Right atrium auricular region (tissue), 2 donors: ENCODE data around the gene JAZF1. TPM values are rescaled to one million over a fixed set of nuclear protein-coding genes. Genes with fewer than 3 reads are reported as not detected.
"Not testable (repeated sequence)": the region's sequence is repeated elsewhere in the genome, so short reads cannot be mapped to it uniquely, and the experiment has no call there.

Experiments
- DNase-seq: peaks from one replicate; pipeline ENCODE4 v3.0.0-alpha.2; 2019; ENCODE audit warnings: low spot score
- H3K27ac ChIP-seq, 2 donors: fragments of 200-600 bp; sonication (generic); 1 replicate in 1 of 2; 2 replicates in 1 of 2; pipeline ENCODE4 v1.5.1; 2016 to 2019
- H3K27me3 ChIP-seq, 2 donors: fragments of 200-600 bp; sonication (generic); one replicate each; pipeline versions ENCODE4 v1.5.1 to v1.6.0; 2017 to 2019
- H3K36me3 ChIP-seq: fragments of 200-600 bp; sonication (generic); one replicate; pipeline ENCODE4 v1.5.1; 2016
- H3K4me1 ChIP-seq, 2 donors: fragments of 200-600 bp; sonication (generic); one replicate each; pipeline versions ENCODE4 v1.5.1 to v1.6.0; 2017 to 2019
- H3K4me3 ChIP-seq, 2 donors: fragments of 200-600 bp; sonication (generic); 1 replicate in 1 of 2; 2 replicates in 1 of 2; pipeline ENCODE4 v1.5.1; 2017 to 2019; ENCODE audit warnings: mild to moderate bottlenecking in 1 of 2, moderate library complexity in 1 of 2
- H3K9me3 ChIP-seq, 2 donors: fragments of 200-600 bp; sonication (generic); one replicate each; pipeline ENCODE4 v1.5.1; 2019
- CTCF ChIP-seq, 2 donors: fragments of 200-600 bp; sonication (generic); IDR thresholded peaks; one replicate each; pipeline ENCODE4 v1.5.1; 2019; ENCODE audit warnings: antibody characterized with exemption in 2 of 2
- total RNA-seq, 2 donors: library from RNA; depleted of rRNA; stranded (reverse); fragments of >200 nt; gene quantifications; one replicate each; pipeline ENCODE4 v1.1.0, GENCODE V29; 2016

JAZF1 gene
- total RNA-seq, 2 donors from 2014 or later, result 13.2 to 18.5 TPM

GRCh38 chr7:27923642-27923980, 257.0 kb downstream of the JAZF1 start:
- no peaks in the 10 kb centered on the region for H3K9me3 ChIP-seq
- no peak overlapping the region for H3K27ac ChIP-seq
- no peak overlapping the region for H3K4me3 ChIP-seq
- DNase-seq, result no peak
- peaks cover 0 to 14% of the 10 kb centered on the region in 2 donors for H3K4me1 ChIP-seq
- H3K27me3 ChIP-seq, result no peaks in the 10 kb centered on the region
- no peak for TF ChIP-seq CTCF (IDR thresholded peaks at IDR 0.05)
- no peaks in the 10 kb centered on the region for H3K36me3 ChIP-seq

DNA sequence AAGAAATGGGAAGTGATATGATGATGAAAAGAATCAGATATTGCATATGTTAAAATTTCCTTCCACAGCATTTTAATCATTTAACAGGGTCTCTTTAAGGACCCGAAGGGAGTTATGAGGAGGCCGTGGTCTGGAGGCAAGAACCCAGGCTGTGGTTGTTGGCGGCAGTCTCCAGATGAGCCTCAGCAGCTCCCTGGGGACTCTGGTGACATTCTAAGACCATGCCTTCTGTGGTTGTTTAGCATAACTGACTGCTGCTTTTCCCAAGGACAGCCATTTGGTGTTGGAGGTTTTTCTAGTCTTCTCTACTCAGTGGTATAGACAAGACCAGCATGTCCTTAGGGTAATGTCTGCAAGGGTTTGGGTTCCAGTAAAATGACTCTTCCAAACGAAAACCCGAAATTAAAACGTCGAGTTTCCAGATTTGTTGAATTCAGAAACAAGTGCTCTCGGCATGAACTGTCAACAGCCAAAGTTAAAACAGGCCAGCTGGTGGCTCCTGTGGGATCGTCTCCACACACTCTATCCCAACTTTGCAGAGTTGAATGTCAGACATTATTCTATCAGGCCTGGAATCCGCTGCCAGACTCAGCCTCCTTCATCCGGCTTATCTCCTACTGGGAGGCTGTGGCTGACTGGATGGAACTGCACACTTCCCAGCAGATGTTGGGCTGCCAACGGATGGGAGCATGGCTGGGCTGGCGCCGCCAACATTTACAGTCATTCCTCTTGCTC, 257.5 kb downstream of the JAZF1 start:
- H3K27me3 ChIP-seq, result no peaks in the 10 kb centered on the region

DNA sequence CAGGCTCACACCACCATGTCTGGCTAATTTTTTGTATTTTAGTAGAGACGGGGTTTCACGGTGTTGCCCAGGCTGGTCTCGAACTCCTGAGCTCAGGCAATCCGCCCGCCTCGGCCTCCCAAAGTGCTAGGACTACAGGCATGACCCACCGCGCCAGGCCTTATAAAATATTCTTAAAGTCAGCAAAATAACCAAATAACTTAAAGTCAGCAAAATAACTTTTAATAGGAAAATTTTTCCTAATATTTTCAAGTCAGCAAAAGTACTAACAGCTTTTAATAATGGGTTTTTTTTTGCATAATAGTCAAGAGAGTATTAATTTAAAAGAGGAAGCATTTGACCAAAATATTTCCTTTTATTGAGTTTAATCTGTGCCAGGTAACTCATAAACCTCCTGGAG, 258.2 kb downstream of the JAZF1 start:
- not testable (repeated sequence) for H3K27ac ChIP-seq

More for the DNA sequence above, 257.5 kb downstream of the JAZF1 start:
- Histone ChIP-seq H3K27ac (no peak overlapping the region), H3K36me3 (no peaks in the 10 kb centered on the region), H3K4me1 (peaks cover 0 to 14% of the 10 kb centered on the region in 2 donors), H3K4me3 (no peak overlapping the region), H3K9me3 (no peaks in the 10 kb centered on the region)
- DNase-seq, result peak; percentile 72
- TF ChIP-seq CTCF (IDR thresholded peaks at IDR 0.05), result no peak

GRCh38 chr7:27921081-27921836, 259.3 kb downstream of the JAZF1 start:
- no peaks in the 10 kb centered on the region for H3K27me3 ChIP-seq
- peaks cover 0 to 14% of the 10 kb centered on the region in 2 donors for H3K4me1 ChIP-seq
- H3K4me3 ChIP-seq, result no peak overlapping the region
- TF ChIP-seq CTCF (IDR thresholded peaks at IDR 0.05), result peak in 1 of 2 donors; percentile 70
- no peak for DNase-seq
- no peaks in the 10 kb centered on the region for H3K9me3 ChIP-seq
- no peaks in the 10 kb centered on the region for H3K36me3 ChIP-seq
- no peak overlapping the region for H3K27ac ChIP-seq

More for the DNA sequence above, 258.2 kb downstream of the JAZF1 start:
- not testable (repeated sequence) for H3K36me3 ChIP-seq, H3K4me3 ChIP-seq, H3K27me3 ChIP-seq, DNase-seq, H3K9me3 ChIP-seq
- H3K4me1 ChIP-seq, result peaks cover 0 to 14% of the 10 kb centered on the region in 2 donors

DNA sequence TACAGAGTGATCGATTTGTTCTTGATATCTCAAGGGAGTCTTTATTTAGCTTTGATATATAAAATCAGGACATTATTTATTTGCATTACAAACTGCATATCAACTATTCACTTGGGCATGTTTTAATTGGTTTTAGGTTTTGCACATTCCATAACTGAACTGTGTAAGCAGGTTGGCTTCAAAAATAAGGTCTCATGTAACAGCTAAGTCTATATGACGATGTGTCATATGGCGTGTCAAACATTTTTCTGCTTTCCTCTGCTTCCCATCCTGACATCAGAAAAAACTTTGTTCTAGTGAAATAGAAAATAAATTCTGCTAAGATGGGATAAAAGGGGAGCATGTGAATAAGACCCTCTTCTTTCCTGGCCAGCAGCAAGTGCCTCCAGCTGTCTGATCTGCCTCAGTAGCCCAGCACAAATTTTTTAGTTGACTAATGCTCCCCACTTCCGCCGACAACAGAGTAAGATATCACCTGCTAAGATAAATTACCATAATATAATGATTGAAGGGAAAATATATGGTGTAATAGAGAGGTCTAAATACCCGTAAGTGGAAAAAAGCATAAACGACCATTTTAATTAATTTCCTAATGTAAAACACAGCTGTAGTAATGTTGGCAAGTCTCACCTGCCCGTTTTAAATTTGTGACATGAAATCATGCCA, 260.2 kb downstream of the JAZF1 start:
- no peak for TF ChIP-seq CTCF (IDR thresholded peaks at IDR 0.05)
- no peaks in the 10 kb centered on the region for H3K36me3 ChIP-seq
- H3K4me3 ChIP-seq, result no peak overlapping the region
- peaks cover 0 to 14% of the 10 kb centered on the region in 2 donors for H3K4me1 ChIP-seq
- DNase-seq, result no peak
- H3K27ac ChIP-seq, result no peak overlapping the region
- no peaks in the 10 kb centered on the region for H3K9me3 ChIP-seq
- no peaks in the 10 kb centered on the region for H3K27me3 ChIP-seq

DNA sequence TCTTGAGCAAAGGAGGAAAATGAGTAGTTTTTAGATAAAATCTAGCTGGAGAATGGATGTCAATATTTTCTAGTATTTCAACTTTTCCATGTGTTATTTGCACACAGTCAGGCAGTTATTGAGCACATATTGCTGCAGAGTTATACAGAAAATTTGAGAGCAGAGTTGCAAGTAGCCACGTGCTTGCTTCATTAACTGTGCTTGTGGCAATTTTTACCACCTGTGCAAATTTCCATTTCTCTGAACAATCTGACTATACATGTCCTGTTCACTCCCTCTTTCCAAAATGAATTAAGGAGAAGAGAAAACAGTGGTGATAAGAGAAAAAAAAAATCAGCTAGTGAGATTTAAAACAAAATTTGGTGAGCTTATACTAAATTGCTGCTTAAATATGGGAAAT, 262.1 kb downstream of the JAZF1 start:
- no peak for DNase-seq
- H3K4me1 ChIP-seq, result peaks cover 0 to 12% of the 10 kb centered on the region in 2 donors
- H3K4me3 ChIP-seq, result no peak overlapping the region
- no peak overlapping the region for H3K27ac ChIP-seq
- no peaks in the 10 kb centered on the region for H3K9me3 ChIP-seq
- H3K36me3 ChIP-seq, result no peaks in the 10 kb centered on the region
- TF ChIP-seq CTCF (IDR thresholded peaks at IDR 0.05), result no peak
- H3K27me3 ChIP-seq, result no peaks in the 10 kb centered on the region
